HG03575 (cell line): ENCODE data around the gene DUSP8.
"Not testable (repeated sequence)": the region's sequence is repeated elsewhere in the genome, so short reads cannot be mapped to it uniquely, and the experiment has no call there.

Experiments used
- ATAC-seq: cut with Tn5 transposase; IDR thresholded peaks from one replicate; pipeline ENCODE4 v1.9.1; 2021; ENCODE audit not compliant: unreplicated experiment, insufficient number of reproducible peaks, low FRiP score; ENCODE audit errors: extremely low read depth

The DUSP8 gene

DNA sequence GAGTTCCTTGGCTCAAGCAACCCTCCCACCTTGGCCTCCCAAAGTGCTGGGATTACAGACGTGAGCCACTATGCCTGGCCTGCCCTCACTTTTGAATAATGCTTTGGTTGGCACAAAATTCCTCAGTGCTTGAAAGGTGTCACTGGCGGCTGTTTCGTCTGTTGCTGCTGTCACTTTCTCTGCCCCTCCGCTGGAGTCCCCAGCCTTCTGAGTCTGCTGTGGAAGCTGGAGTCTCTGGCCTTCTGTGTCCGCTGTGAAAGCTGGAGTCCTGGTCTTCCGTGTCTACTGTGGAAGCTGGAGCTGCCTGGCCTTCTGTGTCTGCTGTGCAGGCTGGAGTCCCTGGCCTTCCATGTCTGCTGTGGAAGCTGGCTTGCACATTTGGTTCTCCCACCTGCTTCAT is 17.9 kb upstream of the DUSP8 start:
- ATAC-seq, result no peak

DNA sequence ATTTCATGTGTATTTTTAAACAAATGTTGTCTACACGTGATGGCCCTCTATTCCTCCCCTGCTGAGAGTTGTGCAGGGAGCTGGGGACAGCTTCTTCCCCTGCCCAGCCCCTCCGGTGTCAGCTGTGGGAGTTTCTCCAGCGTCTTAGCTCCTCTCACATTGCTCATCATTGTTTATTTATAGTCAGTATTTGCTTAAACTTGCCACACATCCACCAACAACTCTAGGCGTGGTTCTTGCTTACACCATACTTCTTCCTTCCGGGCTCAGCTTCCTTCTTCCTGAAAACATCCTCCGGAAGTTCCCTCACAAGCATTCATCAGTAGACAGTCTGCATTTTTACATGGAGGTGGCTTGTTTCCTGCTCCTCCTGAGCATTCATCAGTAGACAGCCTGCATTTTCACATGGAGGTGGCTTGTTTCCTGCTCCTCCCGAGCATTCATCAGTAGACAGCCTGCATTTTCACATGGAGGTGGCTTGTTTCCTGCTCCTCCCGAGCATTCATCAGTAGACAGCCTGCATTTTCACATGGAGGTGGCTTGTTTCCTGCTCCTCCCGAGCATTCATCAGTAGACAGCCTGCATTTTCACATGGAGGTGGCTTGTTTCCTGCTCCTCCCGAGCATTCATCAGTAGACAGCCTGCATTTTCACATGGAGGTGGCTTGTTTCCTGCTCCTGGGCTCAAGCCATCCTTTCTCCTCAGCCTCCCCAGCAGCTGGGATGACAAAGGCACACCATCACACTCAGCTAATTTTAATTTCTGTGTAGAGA is 17.3 kb upstream of the DUSP8 start:
- not testable (repeated sequence) for ATAC-seq

DNA sequence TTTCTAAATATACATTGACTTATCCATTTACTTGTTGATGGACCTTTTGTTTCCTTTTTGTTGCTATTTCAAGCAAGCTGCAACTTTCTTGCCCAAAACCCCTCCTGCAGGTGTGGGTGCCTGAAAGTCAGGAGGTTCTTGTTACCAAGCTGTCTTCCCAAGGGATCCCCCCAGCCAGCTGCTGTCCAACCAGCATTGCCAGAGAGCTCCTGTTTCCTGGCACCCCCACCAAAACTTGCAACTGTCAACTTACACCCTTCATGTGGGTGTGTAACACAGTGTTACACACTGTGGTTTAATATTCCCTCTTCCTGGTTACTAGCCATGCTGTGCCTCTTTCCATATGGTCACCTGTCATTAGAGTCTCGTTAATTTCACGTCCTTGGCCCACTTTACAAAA is 14.6 kb upstream of the DUSP8 start:
- no peak for ATAC-seq

DNA sequence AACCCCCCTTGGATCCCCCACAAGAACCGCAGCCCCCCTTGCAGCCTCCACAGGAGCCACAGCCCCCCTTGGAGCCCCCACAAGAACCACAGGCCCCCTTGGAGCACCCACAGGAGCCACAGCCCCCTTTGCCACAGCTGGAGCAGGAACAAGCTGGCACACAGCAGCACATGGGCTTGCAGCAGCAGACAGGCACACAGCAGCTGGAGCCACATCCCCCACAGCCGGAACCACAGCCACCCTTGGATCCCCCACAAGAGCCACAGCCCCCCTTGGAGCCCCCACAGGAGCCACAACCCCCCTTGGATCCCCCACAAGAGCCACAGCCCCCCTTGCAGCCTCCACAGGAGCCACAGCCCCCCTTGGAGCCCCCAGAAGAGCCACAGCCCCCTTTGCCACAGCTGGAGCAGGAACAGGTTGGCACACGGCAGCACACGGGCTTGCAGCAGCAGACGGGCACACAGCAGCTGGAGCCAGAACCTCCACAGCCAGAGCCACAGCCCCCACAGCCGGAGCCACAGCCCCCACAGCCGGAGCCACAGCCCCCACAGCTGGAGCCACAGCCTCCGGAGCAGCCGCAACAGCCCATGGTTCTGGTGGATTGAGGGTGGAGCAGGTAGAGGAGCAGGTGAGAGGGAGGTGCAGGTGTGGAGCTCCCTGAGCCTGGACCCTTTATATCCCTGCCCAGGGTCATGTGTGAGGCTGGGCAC is 12.7 kb upstream of the DUSP8 start, which contains the start of gene KRTAP5-1:
Gene KRTAP5-1 (minus strand): TSS at position 623 of the 710 bp plus-strand sequence. CDS start 34 bp downstream, at position 589.
- not testable (repeated sequence) for ATAC-seq

DNA sequence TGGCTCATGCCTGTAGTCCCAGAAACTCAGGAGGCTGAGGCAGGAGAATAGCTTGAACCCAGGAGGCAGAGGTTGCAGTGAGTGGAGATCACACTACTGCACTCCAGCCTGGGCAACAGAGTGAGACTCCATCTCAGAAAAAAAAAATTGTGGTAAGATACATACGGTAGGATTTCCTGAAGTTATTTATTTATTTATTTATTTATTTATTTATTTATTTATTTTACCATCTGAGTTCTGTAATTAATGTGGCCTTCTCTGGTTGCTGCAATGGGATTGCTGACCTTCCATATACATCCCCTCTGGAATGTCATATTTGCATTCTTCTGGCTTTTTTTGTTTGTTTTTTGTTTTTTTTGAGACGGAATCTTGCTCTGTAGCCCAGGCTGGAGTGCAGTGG is 10.8 kb upstream of the DUSP8 start:
- ATAC-seq, result not testable (repeated sequence)

DNA sequence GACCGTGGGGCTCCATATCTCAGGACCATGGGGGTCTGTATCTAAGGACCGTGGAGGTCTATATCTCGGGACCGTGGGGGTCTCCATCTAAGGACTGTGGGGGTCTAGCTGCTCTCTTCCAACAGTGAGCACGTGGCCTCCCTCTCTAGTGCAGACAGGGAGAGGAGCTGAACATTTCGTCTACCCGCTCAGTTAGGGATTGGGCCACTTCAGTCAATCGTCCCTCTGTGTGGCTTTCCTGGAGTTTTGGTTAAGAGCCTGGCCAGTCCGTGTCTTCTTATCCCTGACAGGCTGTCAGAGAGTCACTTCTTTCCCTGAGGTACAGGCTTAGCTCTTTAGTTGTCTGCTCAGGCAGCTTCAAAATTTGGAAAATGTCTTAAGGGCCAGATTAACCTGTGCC is 9.9 kb upstream of the DUSP8 start:
- no peak for ATAC-seq

DNA sequence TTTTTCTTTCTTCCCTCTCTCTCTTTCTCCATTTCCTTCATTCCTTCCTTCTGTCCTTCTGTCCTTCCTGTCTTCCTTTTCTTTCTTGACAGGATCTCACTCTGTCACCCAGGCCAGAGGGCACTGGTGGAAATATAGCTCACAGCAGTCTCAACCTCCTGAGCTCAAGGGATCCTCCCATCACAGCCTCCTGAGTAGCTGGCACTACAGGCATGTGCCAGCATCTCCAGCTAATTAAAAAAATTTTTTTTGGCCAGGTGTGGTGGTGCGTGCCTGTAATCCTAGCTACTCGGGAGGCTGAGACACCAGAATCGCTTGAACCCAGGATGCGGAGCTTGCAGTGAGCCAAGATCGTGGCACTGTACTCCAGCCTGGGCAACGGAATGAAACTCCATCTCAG is 4.8 kb upstream of the DUSP8 start:
- ATAC-seq, result no peak

DNA sequence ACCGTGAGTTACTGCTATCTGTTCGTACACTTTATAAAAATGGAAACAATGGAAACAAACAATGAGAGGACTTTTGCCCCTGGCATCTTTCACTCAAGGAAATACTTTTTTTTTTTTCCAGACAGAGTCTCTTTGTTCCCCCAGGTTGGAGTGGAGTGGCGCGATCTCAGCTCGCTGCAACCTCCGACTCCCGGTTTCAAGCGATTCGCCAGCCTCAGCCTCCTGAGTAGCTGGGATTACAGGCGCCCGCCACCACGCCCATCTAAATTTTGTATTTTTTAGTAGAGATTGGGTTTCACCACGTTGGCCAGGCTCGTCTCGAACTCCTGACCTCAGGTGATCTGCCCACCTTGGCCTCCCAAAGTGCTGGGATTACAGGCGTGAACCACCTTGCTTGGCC is 3.7 kb upstream of the DUSP8 start:
- not testable (repeated sequence) for ATAC-seq

DNA sequence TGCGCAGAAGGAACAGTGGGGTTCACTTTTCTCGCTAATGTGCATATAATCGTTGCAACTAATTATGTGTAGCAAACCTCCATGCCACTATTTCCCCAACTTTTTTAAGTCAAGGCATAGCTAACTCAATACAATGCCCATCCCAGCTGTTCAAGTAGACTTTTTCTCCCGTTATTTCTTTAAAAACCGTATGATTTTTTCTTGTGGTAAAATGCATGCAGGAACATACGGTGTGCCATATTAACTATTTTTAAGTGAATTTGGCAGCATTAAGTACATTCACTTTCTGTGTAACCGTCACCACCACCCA is 2.8 kb upstream of the DUSP8 start:
- no peak for ATAC-seq

DNA sequence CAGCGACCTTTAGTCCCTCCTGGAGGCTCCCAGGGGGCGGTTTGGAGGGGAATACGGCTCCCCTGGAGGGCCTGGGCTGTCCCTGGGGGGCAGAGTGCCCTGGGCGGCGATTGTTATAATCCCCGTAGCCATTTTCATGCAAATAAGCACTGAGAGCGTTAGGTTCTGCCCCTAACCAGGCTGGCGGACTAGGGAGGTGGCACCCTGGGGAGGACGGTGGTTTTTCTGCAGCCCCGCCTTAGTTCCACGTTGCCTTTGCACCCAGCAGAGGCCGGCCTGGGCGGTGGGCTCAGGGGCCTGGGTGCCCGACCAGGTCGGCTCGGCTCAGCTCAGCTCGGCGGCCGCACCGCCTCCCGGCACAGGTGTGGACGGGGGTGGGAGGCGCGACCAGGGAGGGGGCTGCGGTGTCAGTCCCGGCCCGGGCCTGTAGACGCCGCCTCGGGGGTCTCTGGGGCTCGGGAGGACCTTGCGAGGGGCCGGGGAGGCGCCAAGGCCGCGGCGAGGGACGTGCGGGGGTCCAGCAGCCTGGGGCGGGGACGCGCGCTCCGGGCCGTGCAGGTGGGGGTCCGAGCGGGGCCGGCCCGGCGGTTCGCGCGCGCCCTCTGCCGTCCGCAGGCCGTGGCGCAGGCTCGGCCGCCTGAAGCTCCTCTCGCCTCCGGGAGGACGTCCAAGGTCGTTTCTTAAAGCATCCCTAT is 2.3 kb upstream of the DUSP8 start:
- no peak for ATAC-seq

DNA sequence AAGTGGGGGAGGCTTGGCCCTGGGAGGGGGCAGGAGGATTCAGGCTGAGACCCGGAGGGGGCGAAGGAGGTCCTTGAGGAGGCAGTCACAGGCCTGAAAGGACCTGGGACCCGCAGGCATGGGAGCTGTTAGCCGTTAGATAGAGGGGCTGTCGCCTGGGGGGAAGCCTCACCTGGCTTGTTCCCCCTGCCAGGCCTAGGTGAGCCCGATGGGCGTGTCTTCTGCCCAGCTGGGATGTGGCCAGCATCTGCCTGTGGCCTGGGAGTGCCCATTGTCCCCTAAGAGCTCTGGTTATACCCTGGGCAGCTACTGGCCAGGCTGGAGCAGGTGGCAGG is 1.8 kb upstream of the DUSP8 start:
- ATAC-seq, result no peak

DNA sequence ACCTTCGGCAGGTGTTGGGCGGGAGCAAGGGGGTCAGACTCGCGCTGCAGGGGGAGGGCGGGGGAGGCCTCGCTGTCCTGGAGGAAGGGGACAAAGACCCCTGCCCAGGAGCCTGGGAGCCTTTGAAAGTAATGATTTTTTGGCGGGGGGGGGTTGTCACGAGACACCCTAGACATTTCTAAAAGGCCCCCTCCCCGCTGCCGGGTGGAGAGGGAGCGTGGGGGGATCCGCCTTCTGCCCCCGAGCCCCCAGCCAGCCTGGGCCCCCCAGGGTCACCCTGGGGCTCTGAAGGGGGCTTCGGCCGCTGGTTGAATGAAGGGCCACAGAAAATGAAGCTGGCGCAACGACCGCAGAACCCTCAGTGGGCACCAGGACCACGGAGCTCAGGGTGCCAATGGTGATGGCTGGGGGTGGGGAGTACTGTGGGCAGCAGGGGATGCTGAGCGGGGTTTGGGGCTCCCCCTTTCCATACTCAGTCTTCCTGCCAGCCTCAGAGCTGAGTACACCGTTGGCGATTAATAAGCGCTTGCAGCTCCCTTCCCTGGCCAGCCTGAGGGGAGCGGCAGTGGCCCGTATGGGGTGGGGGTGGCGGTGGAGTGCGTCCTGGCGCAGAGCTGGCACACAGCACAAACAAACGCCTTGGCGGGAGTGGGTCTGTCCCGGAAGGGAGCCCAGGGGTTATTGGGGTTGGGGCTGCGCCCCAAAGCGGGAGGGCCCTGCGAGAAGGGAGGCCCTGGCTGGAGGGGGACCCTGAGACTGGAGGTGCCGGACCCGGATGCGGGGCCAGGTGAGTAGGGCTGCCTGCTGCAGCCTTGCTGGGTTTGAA is 1.2 kb upstream of the DUSP8 start:
- no peak for ATAC-seq

DNA sequence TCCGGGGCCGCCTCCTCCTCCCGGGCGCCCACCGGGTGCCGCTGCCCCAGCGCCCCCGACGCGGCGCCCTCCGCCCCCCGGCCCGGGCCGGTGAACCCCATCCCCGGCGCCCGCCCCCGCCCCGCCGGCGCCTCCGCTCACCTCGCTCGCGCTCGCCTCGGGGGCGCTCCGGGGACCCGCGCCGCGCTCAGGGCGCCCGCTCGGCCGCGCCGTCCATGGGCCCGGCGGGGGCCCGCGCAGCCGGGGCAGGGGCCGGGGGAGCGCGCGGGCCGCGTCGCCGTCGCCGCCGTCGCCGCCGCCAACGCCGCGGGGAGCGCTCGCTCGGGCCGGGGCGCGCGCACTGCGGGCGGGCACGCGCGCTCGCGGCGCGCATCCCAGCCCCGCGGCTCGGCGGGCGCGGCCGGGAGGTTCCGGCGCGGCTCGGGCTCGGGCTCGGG is 293 bp downstream of the DUSP8 start:
- no peak for ATAC-seq

DNA sequence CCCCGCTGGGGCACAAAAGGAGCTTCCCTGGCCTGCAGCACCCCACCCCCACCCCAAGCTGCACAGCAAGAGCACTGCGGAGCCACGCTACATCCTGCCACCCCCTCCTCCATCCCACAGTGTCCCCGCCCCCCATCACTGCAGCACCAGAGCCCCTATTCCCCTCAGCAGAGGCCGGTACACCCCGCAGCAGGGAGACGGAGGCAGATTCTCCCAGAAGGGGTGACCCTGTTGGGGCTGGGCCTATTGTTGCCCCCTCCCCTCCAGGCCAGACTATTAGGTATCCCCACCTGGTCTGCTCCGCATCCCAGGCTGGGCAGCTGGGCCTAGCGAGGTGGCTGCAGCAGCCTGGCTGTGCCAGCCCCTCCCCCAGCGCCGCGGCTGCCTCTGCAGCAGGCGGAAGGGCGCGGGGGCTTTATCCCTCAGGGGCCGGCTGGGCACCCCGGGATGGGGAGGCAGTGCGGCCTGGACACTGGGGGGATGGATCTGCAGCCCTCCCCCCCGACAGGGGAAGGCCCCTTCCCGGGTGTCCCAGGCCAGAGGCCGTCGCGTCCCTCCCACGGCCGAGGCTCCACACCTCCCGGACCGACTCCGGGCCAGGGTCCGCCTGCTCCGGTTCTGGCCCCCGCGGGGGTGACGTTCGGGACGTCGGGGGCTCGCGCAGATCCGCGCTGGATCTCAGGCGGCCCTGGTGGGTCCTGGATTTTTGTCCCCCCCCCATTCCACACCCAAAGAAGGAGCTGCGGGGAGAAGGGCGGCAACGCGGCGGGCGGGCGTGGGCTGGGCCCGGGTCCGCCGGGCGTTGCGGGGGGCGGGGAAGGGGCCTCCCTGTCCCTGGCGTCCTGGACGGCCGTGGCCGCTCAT is 943 bp downstream of the DUSP8 start:
- ATAC-seq, result no peak

DNA sequence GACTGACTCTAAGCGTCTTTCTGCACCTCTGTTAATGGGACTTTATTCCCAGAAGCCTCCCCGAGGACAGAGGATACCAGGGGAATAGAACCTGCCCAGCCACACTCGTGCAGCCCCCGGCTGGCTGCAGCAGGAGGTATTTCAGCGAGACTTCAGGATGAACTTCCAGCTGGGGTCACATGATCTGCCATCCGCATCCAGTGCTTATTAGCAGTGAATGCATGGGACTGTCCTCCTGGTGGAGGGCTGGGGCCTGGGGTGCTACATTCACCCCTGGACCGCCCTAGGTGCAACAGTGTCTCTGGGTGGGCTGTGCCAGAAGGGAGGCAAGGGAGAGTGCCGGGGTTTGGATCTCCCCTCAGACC is 1.6 kb downstream of the DUSP8 start:
- ATAC-seq, result no peak

DNA sequence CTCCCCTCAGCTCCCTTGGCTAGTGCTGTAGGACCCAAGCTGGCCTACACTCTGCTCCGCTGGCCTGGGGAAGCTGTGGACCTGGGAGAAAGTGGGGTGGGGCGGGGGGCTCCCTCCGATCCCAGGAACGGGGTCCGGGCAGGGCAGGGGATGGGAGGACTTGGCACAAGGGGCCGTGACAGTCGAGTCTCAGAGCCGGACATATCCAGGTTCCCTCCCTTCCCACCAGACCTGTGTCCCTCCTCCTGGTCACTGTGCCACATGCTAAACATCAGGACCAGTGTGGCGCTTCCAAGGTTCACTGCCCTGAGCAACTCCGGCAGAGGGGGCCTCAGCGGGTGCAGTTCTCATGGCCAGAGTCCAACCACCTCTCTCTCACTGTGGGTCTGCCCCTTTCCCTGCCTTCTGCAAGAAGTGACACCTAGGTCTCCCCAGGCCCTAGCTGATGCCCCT is 2.0 kb downstream of the DUSP8 start:
- ATAC-seq, result no peak

DNA sequence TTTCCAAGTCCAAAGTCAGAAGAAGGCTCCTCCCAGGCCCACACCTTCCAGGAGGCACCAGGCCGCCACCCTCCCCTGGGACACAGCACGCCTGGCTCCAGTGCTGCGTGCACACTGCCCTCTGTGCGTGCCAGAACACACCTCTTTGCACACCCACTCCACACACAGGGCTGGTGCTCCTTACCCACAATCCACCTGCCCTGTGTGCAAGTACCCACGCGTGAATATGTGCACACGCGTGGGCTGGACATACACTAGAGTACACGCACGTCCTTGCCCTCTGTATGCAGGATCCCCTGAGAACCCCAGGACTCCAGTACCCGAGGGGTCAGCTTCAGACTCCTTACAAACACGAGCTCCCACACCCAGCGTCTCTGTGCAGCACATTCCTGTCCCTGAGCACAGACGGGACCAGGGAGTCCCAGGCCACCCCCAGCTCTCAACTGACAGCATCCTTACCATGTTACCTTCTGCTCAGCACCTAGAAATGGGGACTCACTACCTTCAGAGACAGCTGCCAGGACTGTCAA is 2.8 kb downstream of the DUSP8 start:
- ATAC-seq, result no peak

DNA sequence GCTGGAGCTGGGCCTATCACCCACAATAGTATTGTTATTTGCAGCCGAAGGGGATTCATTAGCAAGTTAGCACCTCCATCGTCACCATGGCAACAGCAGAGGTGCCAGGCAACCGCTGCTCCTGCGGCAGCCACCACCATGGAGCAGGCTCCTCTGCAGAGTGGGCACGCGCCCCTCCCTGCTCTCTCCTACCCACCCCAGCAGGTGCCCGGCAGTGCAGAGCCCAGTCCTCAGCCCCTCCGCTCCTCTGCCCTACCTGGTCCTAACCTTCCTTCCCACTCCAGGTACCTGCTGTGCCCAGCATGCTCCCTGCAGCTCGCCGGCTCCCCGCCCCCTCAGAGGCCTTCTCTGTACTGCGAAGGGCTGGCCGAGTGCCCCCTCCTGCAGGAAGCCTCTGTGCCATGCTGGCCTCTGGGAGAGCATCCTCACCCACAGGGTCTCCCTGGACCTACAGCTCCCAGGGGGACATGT is 3.6 kb downstream of the DUSP8 start:
- ATAC-seq, result no peak
